GM23248 (cell line): ENCODE results near the gene FSTL4. TPM values are rescaled to one million over a fixed set of nuclear protein-coding genes. Genes with fewer than 3 reads are reported as not detected.
A peak's percentile ranks its signal among the peaks of the same experiment; 100 is the strongest.

Experiments used
- DNase-seq: peaks from one replicate; pipeline ENCODE4 v3.0.0-alpha.2; 2015
- H2AFZ ChIP-seq: fragments of 200-600 bp; sonication (generic); 2 replicates; pipeline ENCODE4 v1.6.1; 2016; ENCODE audit warnings: antibody characterized with exemption
- H3F3A ChIP-seq: fragments of 200-600 bp; sonication (generic); 2 replicates; pipeline ENCODE4 v1.6.1; 2016; ENCODE audit warnings: mild to moderate bottlenecking, antibody characterized with exemption, mixed run types; ENCODE audit not compliant: insufficient read depth
- H3K27ac ChIP-seq: fragments of 200-600 bp; sonication (generic); 2 replicates; pipeline ENCODE4 v1.5.1; 2016; ENCODE audit warnings: mild to moderate bottlenecking
- H3K27me3 ChIP-seq: fragments of 200-600 bp; sonication (generic); replicated peaks from 2 replicates; pipeline ENCODE4 v1.6.1; 2016; ENCODE audit warnings: mild to moderate bottlenecking; ENCODE audit not compliant: insufficient read depth
- H3K36me3 ChIP-seq: fragments of 200-600 bp; sonication (generic); 2 replicates; pipeline ENCODE4 v1.6.1; 2016; ENCODE audit warnings: low read depth, mild to moderate bottlenecking
- H3K4me1 ChIP-seq: fragments of 200-600 bp; sonication (generic); 2 replicates; pipeline ENCODE4 v1.6.1; 2016; ENCODE audit warnings: mild to moderate bottlenecking; ENCODE audit not compliant: insufficient read depth
- H3K4me2 ChIP-seq: fragments of 200-600 bp; sonication (generic); one replicate; pipeline ENCODE4 v1.6.1; 2016; ENCODE audit warnings: mild to moderate bottlenecking; ENCODE audit not compliant: unreplicated experiment
- H3K4me3 ChIP-seq: fragments of 200-600 bp; sonication (generic); 2 replicates; pipeline ENCODE4 v1.5.1; 2016; ENCODE audit warnings: mild to moderate bottlenecking
- H3K79me2 ChIP-seq: fragments of 200-600 bp; sonication (generic); 2 replicates; pipeline ENCODE4 v1.6.1; 2016; ENCODE audit warnings: mild to moderate bottlenecking; ENCODE audit not compliant: insufficient read depth
- H3K9ac ChIP-seq: fragments of 200-600 bp; sonication (generic); 2 replicates; pipeline ENCODE4 v1.6.1; 2016; ENCODE audit warnings: mild to moderate bottlenecking
- H3K9me2 ChIP-seq: fragments of 200-600 bp; sonication (generic); 2 replicates; pipeline ENCODE4 v1.6.1; 2016; ENCODE audit warnings: mixed run types, mild to moderate bottlenecking, moderate library complexity; ENCODE audit not compliant: insufficient read depth
- H3K9me3 ChIP-seq: fragments of 200-600 bp; sonication (generic); one replicate; pipeline ENCODE4 v1.6.1; 2017; ENCODE audit warnings: low read depth
- H4K20me1 ChIP-seq: fragments of 200-600 bp; sonication (generic); 2 replicates; pipeline ENCODE4 v1.6.0; 2016; ENCODE audit not compliant: insufficient read depth
- EZH2 ChIP-seq: fragments of 200-600 bp; sonication (generic); IDR thresholded peaks from 2 replicates; pipeline ENCODE4 v1.6.1; 2018; ENCODE audit warnings: antibody characterized with exemption, mild to moderate bottlenecking; ENCODE audit not compliant: insufficient read depth, poor library complexity, severe bottlenecking
- EZH2phosphoT487 ChIP-seq: fragments of 200-600 bp; sonication (generic); IDR thresholded peaks from 2 replicates; pipeline ENCODE4 v1.6.1; 2018; ENCODE audit warnings: antibody characterized with exemption, moderate library complexity, mild to moderate bottlenecking, low read depth; ENCODE audit not compliant: insufficient read depth
- WGBS, 2 experiments: methylation state at CpG; one replicate each; pipeline ENCODE4 v1.1.6; 2015 to 2017; ENCODE audit warnings: low lambda C conversion rate in 2 of 2, low coverage in 1 of 2; ENCODE audit errors: missing lambda C conversion rate in 2 of 2; 5-methylcytosine and 5-hydroxymethylcytosine counted together
- in situ Hi-C: fragments of 300-500 bp; cut with MboI; formaldehyde crosslinking; loops from 2 replicates; pipeline ENCODE4 v1.15.0; 2020
- polyA plus RNA-seq: library from polyadenylated mRNA; unstranded; fragments of >200 nt; fragmentation: Nextera tagmentation; extraction: Ambion mirVana; gene quantifications from 2 replicates; pipeline ENCODE4 v1.2.1, GENCODE V29; 2016
- total RNA-seq: library from RNA; depleted of rRNA; stranded (reverse); fragments of >200 nt; shearing (Covaris generic); gene quantifications from 2 replicates; pipeline ENCODE4 v1.2.3, GENCODE V29; 2014

FSTL4 gene
- total and polyA plus RNA-seq, 2 experiments from 2014 or later: not detected

DNA sequence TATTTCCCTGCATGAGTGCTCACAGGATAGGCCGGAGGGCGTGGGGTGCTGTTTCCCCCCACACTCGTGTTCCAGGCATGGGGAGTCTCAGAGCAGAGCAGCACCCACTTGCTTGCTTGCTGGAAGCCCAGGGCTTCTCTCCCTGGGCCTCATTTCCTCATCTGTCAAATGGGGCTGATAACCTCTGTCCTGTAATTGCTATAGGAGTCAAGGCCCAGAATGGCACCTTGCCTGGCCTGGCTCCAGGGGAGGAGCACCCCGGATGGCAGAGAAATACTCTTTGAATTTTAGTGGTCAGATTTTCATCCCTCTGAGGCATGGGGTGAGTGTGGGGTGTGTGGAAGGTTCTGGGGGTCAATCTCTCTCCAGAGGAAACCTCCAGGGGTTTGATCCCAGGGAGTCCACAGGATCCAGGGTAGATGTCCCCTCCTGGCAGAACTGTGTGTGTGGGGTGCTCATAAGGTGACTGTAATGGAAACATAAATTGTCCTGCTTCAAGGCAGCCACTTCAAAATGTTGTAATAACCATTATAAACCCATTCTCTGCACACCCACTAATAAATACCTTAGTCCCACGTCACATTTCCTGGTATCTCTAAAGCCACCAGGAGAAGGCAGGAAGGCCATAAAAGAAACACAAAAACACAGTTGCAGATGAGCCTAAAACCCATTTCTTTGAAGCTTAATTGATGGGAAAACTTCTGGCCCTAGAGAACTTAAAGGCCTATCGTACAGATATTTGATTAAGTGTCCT lies 272.2 kb downstream of the FSTL4 start:
- no peaks in the 10 kb centered on the region for H3K79me2 ChIP-seq
- H3K36me3 ChIP-seq: no peaks in the 10 kb centered on the region
- H3K9me2 ChIP-seq: no peaks in the 10 kb centered on the region
- in situ Hi-C loops: no loop called here
- DNase-seq: peak; percentile 45
- H3K4me2 ChIP-seq: no peak overlapping the region
- no peaks in the 10 kb centered on the region for H3K27me3 ChIP-seq
- no peaks in the 10 kb centered on the region for H3K9me3 ChIP-seq
- H3K9ac ChIP-seq: no peak overlapping the region
- 56 to 57% methylated on average over 6 of the region's 6 CpGs for WGBS, 2 experiments
- no peaks in the 10 kb centered on the region for H3K4me1 ChIP-seq
- no peak for TF ChIP-seq EZH2
- TF ChIP-seq EZH2phosphoT487: no peak
- H4K20me1 ChIP-seq: no peaks in the 10 kb centered on the region
- H2AFZ ChIP-seq: no peak overlapping the region
- H3K27ac ChIP-seq: no peak overlapping the region
- H3F3A ChIP-seq: no peaks in the 10 kb centered on the region
- no peak overlapping the region for H3K4me3 ChIP-seq

- Histone ChIP-seq H3K9ac (no peak overlapping the region), H3K36me3 (no peaks in the 10 kb centered on the region), H4K20me1 (no peaks in the 10 kb centered on the region), H3K4me2 (no peak overlapping the region), H3K4me3 (no peak overlapping the region), H3F3A (no peaks in the 10 kb centered on the region), H3K9me3 (no peaks in the 10 kb centered on the region), H3K27me3 (no peaks in the 10 kb centered on the region), H3K27ac (no peak overlapping the region), H3K9me2 (no peaks in the 10 kb centered on the region), H3K79me2 (no peaks in the 10 kb centered on the region), H3K4me1 (no peaks in the 10 kb centered on the region), H2AFZ (no peak overlapping the region)
- WGBS, 2 experiments: 64 to 65% methylated on average over 15 of the region's 15 CpGs
- in situ Hi-C loops: no loop called here
- DNase-seq: no peak
- no peak for TF ChIP-seq EZH2
Observed at GRCh38 chr5:133338504-133339355, 273.6 kb downstream of the FSTL4 start.

DNA sequence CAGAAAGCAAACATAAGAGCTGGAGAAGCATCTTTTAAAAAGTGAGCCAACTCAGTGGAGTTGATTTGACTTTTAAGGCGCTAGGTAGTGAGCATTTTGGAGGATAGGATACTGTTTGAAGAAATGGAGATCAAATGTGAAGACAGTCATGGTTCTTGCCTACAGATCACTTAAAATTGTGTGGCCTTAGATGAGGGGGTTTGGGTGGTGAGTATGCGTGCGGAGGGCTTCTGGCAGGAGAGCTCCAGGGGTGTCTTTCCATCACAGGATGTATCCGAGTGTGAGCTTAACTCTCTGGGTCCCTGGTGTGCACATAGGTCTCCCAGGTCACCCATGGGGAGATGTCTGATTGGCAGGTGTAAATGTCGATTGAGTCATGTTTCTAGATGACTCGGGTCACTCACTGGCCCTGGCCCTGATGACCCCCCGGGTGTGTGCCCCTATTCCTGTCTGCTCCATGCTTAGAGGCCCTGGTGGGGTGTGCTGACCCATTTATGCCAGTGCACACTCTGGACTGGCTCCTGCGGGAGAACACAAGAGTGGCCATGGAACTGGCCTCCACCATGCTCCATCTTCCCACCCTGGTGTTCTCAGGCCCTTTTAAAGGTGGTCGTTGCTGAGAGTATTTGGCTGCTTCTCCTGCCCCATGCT lies 274.4 kb downstream of the FSTL4 start:
- Histone ChIP-seq H3K9me3 (no peaks in the 10 kb centered on the region), H3K9ac (no peak overlapping the region), H4K20me1 (no peaks in the 10 kb centered on the region), H2AFZ (no peak overlapping the region), H3K4me3 (no peak overlapping the region), H3K27ac (no peak overlapping the region), H3F3A (no peaks in the 10 kb centered on the region), H3K36me3 (no peaks in the 10 kb centered on the region), H3K79me2 (no peaks in the 10 kb centered on the region), H3K27me3 (no peaks in the 10 kb centered on the region), H3K4me1 (no peaks in the 10 kb centered on the region), H3K4me2 (no peak overlapping the region), H3K9me2 (no peaks in the 10 kb centered on the region)
- WGBS, 2 experiments: 58 to 62% methylated on average over 9 of the region's 9 CpGs
- in situ Hi-C loops: no loop called here
- TF ChIP-seq EZH2phosphoT487: no peak
- TF ChIP-seq EZH2: no peak
- DNase-seq: no peak

- 62% methylated on average over 12 of the region's 12 CpGs for WGBS, 2 experiments
- no peak overlapping the region for H3K4me2 ChIP-seq
- no peaks in the 10 kb centered on the region for H3K27me3 ChIP-seq
- TF ChIP-seq EZH2 (no peak), EZH2phosphoT487 (no peak)
- no peaks in the 10 kb centered on the region for H3K4me1 ChIP-seq
- H2AFZ ChIP-seq: no peak overlapping the region
- H3K27ac ChIP-seq: no peak overlapping the region
- H3K4me3 ChIP-seq: no peak overlapping the region
- H3F3A ChIP-seq: no peaks in the 10 kb centered on the region
- no peaks in the 10 kb centered on the region for H4K20me1 ChIP-seq
- no peaks in the 10 kb centered on the region for H3K9me3 ChIP-seq
- in situ Hi-C loops: no loop called here
- no peaks in the 10 kb centered on the region for H3K36me3 ChIP-seq
- no peaks in the 10 kb centered on the region for H3K79me2 ChIP-seq
- H3K9me2 ChIP-seq: no peaks in the 10 kb centered on the region
- no peak overlapping the region for H3K9ac ChIP-seq
- no peak for DNase-seq
Observed at GRCh38 chr5:133336969-133337410, 275.4 kb downstream of the FSTL4 start.
